ENCODE measurements around the gene DUSP22.

DNA sequence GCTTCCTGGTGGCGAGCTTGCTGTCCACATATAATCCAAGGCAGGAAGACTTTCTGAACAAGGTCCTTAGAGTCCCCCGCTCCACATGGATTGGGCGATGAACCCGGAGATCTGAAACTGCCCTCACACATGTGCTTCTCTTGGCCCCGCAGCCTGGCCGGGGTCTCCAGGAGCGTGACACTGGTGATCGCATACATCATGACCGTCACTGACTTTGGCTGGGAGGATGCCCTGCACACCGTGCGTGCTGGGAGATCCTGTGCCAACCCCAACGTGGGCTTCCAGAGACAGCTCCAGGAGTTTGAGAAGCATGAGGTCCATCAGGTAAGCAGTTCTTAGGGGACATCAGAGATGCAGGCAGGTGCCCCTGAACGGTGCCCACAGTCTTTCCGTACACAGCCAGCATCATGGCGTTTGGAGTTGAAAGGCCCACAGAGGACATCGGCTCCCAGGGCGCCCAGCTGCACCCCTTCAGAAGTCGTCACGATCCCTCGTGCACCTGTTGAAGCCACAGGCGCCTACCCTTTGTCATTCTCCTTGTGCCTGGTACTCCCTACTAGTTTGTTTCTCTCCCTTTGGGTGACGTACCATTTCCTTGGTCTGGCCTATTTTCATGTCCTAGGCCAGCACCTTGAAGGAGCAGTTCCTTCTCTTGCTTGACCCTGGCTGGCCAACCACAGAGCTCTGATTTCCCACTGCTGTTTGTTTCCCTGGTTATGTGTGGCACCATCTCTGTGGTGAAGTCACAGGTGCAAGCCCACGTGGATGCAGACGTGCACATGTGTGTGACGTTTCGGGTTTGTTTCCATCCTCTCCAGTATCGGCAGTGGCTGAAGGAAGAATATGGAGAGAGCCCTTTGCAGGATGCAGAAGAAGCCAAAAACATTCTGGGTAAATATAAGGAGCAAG is 55.9 kb downstream of the DUSP22 start:
- TF ChIP-seq, protein P1, sequence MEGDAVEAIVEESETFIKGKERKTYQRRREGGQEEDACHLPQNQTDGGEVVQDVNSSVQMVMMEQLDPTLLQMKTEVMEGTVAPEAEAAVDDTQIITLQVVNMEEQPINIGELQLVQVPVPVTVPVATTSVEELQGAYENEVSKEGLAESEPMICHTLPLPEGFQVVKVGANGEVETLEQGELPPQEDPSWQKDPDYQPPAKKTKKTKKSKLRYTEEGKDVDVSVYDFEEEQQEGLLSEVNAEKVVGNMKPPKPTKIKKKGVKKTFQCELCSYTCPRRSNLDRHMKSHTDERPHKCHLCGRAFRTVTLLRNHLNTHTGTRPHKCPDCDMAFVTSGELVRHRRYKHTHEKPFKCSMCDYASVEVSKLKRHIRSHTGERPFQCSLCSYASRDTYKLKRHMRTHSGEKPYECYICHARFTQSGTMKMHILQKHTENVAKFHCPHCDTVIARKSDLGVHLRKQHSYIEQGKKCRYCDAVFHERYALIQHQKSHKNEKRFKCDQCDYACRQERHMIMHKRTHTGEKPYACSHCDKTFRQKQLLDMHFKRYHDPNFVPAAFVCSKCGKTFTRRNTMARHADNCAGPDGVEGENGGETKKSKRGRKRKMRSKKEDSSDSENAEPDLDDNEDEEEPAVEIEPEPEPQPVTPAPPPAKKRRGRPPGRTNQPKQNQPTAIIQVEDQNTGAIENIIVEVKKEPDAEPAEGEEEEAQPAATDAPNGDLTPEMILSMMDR (IDR thresholded peaks at IDR 0.05), result no peak
- TF ChIP-seq POLR2A (IDR thresholded peaks at IDR 0.05), result no peak
- no peak for TF ChIP-seq POLR2AphosphoS5 (IDR thresholded peaks at IDR 0.05)
- no peak for TF ChIP-seq EP300 (IDR thresholded peaks at IDR 0.05)

Data from upper lobe of left lung (tissue), 4 donors.